Measurements from ENCODE around the gene RIMS3.
A peak's percentile ranks its signal among the peaks of the same experiment; 100 is the strongest.

The RIMS3 gene

GRCh38 chr1:40663324-40664166 lies 1.9 kb downstream of the RIMS3 start:
- H3K4me3 ChIP-seq (ENCODE audit: low read length): no peak overlapping the region
- H3K9me3 ChIP-seq (ENCODE audit: control insufficient read depth, low read length): no peaks in the 10 kb centered on the region
- peak; percentile 38 for DNase-seq (ENCODE audit: low read depth)
- no peak overlapping the region for H3K9ac ChIP-seq (ENCODE audit: low read length)
- peaks cover 10% of the 10 kb centered on the region for H3K4me1 ChIP-seq (ENCODE audit: control insufficient read depth, insufficient read depth, low read length)
- H3K36me3 ChIP-seq (ENCODE audit: control insufficient read depth, insufficient read depth, low read length, severe bottlenecking): no peaks in the 10 kb centered on the region
- H3K27me3 ChIP-seq (replicated peaks; ENCODE audit: control insufficient read depth, insufficient read depth, low read length): peaks cover 60% of the 10 kb centered on the region

- no peak overlapping the region for H3K9ac ChIP-seq (ENCODE audit: low read length)
- H3K4me3 ChIP-seq (ENCODE audit: low read length): no peak overlapping the region
- no peak for DNase-seq (ENCODE audit: low read depth)
These were observed 2.6 kb downstream of the RIMS3 start for GRCh38 chr1:40662864-40663263.

GRCh38 chr1:40662151-40662550 lies 3.3 kb downstream of the RIMS3 start:
- no peak overlapping the region for H3K4me3 ChIP-seq (ENCODE audit: low read length)
- H3K9me3 ChIP-seq (ENCODE audit: control insufficient read depth, low read length): no peaks in the 10 kb centered on the region
- peaks cover 10% of the 10 kb centered on the region for H3K4me1 ChIP-seq (ENCODE audit: control insufficient read depth, insufficient read depth, low read length)
- H3K36me3 ChIP-seq (ENCODE audit: control insufficient read depth, insufficient read depth, low read length, severe bottlenecking): no peaks in the 10 kb centered on the region
- no peak overlapping the region for H3K9ac ChIP-seq (ENCODE audit: low read length)
- DNase-seq (ENCODE audit: low read depth): peak; percentile 33
- H3K27me3 ChIP-seq (replicated peaks; ENCODE audit: control insufficient read depth, insufficient read depth, low read length): peaks cover 62% of the 10 kb centered on the region

More at GRCh38 chr1:40662864-40663263, 2.6 kb downstream of the RIMS3 start:
- Histone ChIP-seq H3K4me1 (ENCODE audit: control insufficient read depth, insufficient read depth, low read length) (peaks cover 10% of the 10 kb centered on the region), H3K9me3 (ENCODE audit: control insufficient read depth, low read length) (no peaks in the 10 kb centered on the region), H3K36me3 (ENCODE audit: control insufficient read depth, insufficient read depth, low read length, severe bottlenecking) (no peaks in the 10 kb centered on the region), H3K27me3 (replicated peaks; ENCODE audit: control insufficient read depth, insufficient read depth, low read length) (peaks cover 67% of the 10 kb centered on the region)

GRCh38 chr1:40661678-40662077 lies 3.8 kb downstream of the RIMS3 start:
- no peaks in the 10 kb centered on the region for H3K36me3 ChIP-seq (ENCODE audit: control insufficient read depth, insufficient read depth, low read length, severe bottlenecking)
- peaks cover 10% of the 10 kb centered on the region for H3K4me1 ChIP-seq (ENCODE audit: control insufficient read depth, insufficient read depth, low read length)
- DNase-seq (ENCODE audit: low read depth): no peak
- H3K9ac ChIP-seq (ENCODE audit: low read length): no peak overlapping the region
- no peak overlapping the region for H3K4me3 ChIP-seq (ENCODE audit: low read length)
- H3K27me3 ChIP-seq (replicated peaks; ENCODE audit: control insufficient read depth, insufficient read depth, low read length): peaks cover 57% of the 10 kb centered on the region
- no peaks in the 10 kb centered on the region for H3K9me3 ChIP-seq (ENCODE audit: control insufficient read depth, low read length)

- Histone ChIP-seq H3K4me3 (ENCODE audit: low read length) (no peak overlapping the region), H3K9ac (ENCODE audit: low read length) (no peak overlapping the region), H3K36me3 (ENCODE audit: control insufficient read depth, insufficient read depth, low read length, severe bottlenecking) (no peaks in the 10 kb centered on the region), H3K9me3 (ENCODE audit: control insufficient read depth, low read length) (no peaks in the 10 kb centered on the region), H3K27me3 (replicated peaks; ENCODE audit: control insufficient read depth, insufficient read depth, low read length) (peaks cover 56% of the 10 kb centered on the region), H3K4me1 (ENCODE audit: control insufficient read depth, insufficient read depth, low read length) (peaks cover 10% of the 10 kb centered on the region)
- no peak for DNase-seq (ENCODE audit: low read depth)
These were observed 5.9 kb downstream of the RIMS3 start for GRCh38 chr1:40659649-40659947.

- Histone ChIP-seq H3K9ac (ENCODE audit: low read length) (no peak overlapping the region), H3K36me3 (ENCODE audit: control insufficient read depth, insufficient read depth, low read length, severe bottlenecking) (no peaks in the 10 kb centered on the region), H3K27me3 (replicated peaks; ENCODE audit: control insufficient read depth, insufficient read depth, low read length) (peaks cover 55% of the 10 kb centered on the region), H3K9me3 (ENCODE audit: control insufficient read depth, low read length) (no peaks in the 10 kb centered on the region), H3K4me3 (ENCODE audit: low read length) (no peak overlapping the region), H3K4me1 (ENCODE audit: control insufficient read depth, insufficient read depth, low read length) (peaks cover 10% of the 10 kb centered on the region)
- no peak for DNase-seq (ENCODE audit: low read depth)
These were observed 6.5 kb downstream of the RIMS3 start for GRCh38 chr1:40658751-40659648.

GRCh38 chr1:40657046-40657445 lies 8.4 kb downstream of the RIMS3 start:
- Histone ChIP-seq H3K36me3 (ENCODE audit: control insufficient read depth, insufficient read depth, low read length, severe bottlenecking) (no peaks in the 10 kb centered on the region), H3K4me3 (ENCODE audit: low read length) (no peak overlapping the region), H3K9ac (ENCODE audit: low read length) (no peak overlapping the region), H3K9me3 (ENCODE audit: control insufficient read depth, low read length) (no peaks in the 10 kb centered on the region), H3K27me3 (replicated peaks; ENCODE audit: control insufficient read depth, insufficient read depth, low read length) (peaks cover 69% of the 10 kb centered on the region), H3K4me1 (ENCODE audit: control insufficient read depth, insufficient read depth, low read length) (no peaks in the 10 kb centered on the region)
- no peak for DNase-seq (ENCODE audit: low read depth)

GRCh38 chr1:40653851-40654537 lies 11.5 kb downstream of the RIMS3 start:
- Histone ChIP-seq H3K27me3 (replicated peaks; ENCODE audit: control insufficient read depth, insufficient read depth, low read length) (peaks cover 65% of the 10 kb centered on the region), H3K4me3 (ENCODE audit: low read length) (no peak overlapping the region), H3K4me1 (ENCODE audit: control insufficient read depth, insufficient read depth, low read length) (no peaks in the 10 kb centered on the region), H3K36me3 (ENCODE audit: control insufficient read depth, insufficient read depth, low read length, severe bottlenecking) (no peaks in the 10 kb centered on the region), H3K9ac (ENCODE audit: low read length) (no peak overlapping the region), H3K9me3 (ENCODE audit: control insufficient read depth, low read length) (no peaks in the 10 kb centered on the region)
- DNase-seq (ENCODE audit: low read depth): no peak

GRCh38 chr1:40652979-40653378 lies 12.5 kb downstream of the RIMS3 start:
- no peak overlapping the region for H3K4me3 ChIP-seq (ENCODE audit: low read length)
- H3K36me3 ChIP-seq (ENCODE audit: control insufficient read depth, insufficient read depth, low read length, severe bottlenecking): no peaks in the 10 kb centered on the region
- no peak overlapping the region for H3K9ac ChIP-seq (ENCODE audit: low read length)
- H3K9me3 ChIP-seq (ENCODE audit: control insufficient read depth, low read length): no peaks in the 10 kb centered on the region
- no peak for DNase-seq (ENCODE audit: low read depth)
- H3K4me1 ChIP-seq (ENCODE audit: control insufficient read depth, insufficient read depth, low read length): no peaks in the 10 kb centered on the region
- peaks cover 60% of the 10 kb centered on the region for H3K27me3 ChIP-seq (replicated peaks; ENCODE audit: control insufficient read depth, insufficient read depth, low read length)

GRCh38 chr1:40652468-40652867 lies 13.0 kb downstream of the RIMS3 start:
- H3K4me1 ChIP-seq (ENCODE audit: control insufficient read depth, insufficient read depth, low read length): no peaks in the 10 kb centered on the region
- no peaks in the 10 kb centered on the region for H3K9me3 ChIP-seq (ENCODE audit: control insufficient read depth, low read length)
- DNase-seq (ENCODE audit: low read depth): no peak
- H3K9ac ChIP-seq (ENCODE audit: low read length): no peak overlapping the region
- H3K27me3 ChIP-seq (replicated peaks; ENCODE audit: control insufficient read depth, insufficient read depth, low read length): peaks cover 59% of the 10 kb centered on the region
- H3K36me3 ChIP-seq (ENCODE audit: control insufficient read depth, insufficient read depth, low read length, severe bottlenecking): no peaks in the 10 kb centered on the region
- no peak overlapping the region for H3K4me3 ChIP-seq (ENCODE audit: low read length)

All from adipocyte (in vitro differentiated cells).